ENCODE data around the gene ECSCR.

ECSCR gene

GRCh38 chr5:139474890-139475791, 12.6 kb upstream of the ECSCR start:
- DNase-seq (ENCODE audit: low read depth in 2 of 2): no peak

- no peak for DNase-seq (ENCODE audit: low read depth in 2 of 2)
Measured at GRCh38 chr5:139473565-139473964, 11.0 kb upstream of the ECSCR start.

GRCh38 chr5:139473105-139473504, 10.6 kb upstream of the ECSCR start:
- no peak for DNase-seq (ENCODE audit: low read depth in 2 of 2)

- DNase-seq (ENCODE audit: low read depth in 2 of 2): no peak
Measured at GRCh38 chr5:139472386-139473030, 10.0 kb upstream of the ECSCR start.

- no peak for DNase-seq (ENCODE audit: low read depth in 2 of 2)
Measured at GRCh38 chr5:139470821-139471300, 8.3 kb upstream of the ECSCR start, which contains the start of gene SMIM33. Gene SMIM33 (plus strand): TSS chr5:139471004. CDS start chr5:139471122, 118 bp downstream.

- DNase-seq (ENCODE audit: low read depth in 2 of 2): no peak
Measured at GRCh38 chr5:139468421-139468931, 5.9 kb upstream of the ECSCR start.

- no peak for DNase-seq (ENCODE audit: low read depth in 2 of 2)
Measured at GRCh38 chr5:139461698-139462097, 845 bp downstream of the ECSCR start.

- no peak for DNase-seq (ENCODE audit: low read depth in 2 of 2)
Measured at GRCh38 chr5:139461176-139461575, 1.4 kb downstream of the ECSCR start.

- DNase-seq (ENCODE audit: low read depth in 2 of 2): no peak
Measured at GRCh38 chr5:139460455-139460854, 2.1 kb downstream of the ECSCR start.

- no peak for DNase-seq (ENCODE audit: low read depth in 2 of 2)
Measured at GRCh38 chr5:139459451-139459934, 3.0 kb downstream of the ECSCR start.

- peak; percentile 41 to 53 for DNase-seq (ENCODE audit: low read depth in 2 of 2)
Measured at GRCh38 chr5:139458580-139459407, 3.7 kb downstream of the ECSCR start.

- no peak for DNase-seq (ENCODE audit: low read depth in 2 of 2)
Measured at GRCh38 chr5:139457653-139458306, 4.8 kb downstream of the ECSCR start.

GRCh38 chr5:139457241-139457640, 5.3 kb downstream of the ECSCR start:
- no peak for DNase-seq (ENCODE audit: low read depth in 2 of 2)

- no peak for DNase-seq (ENCODE audit: low read depth in 2 of 2)
Measured at GRCh38 chr5:139456776-139457175, 5.8 kb downstream of the ECSCR start.

GRCh38 chr5:139454568-139455290, 7.8 kb downstream of the ECSCR start:
- DNase-seq (ENCODE audit: low read depth in 2 of 2): no peak

- DNase-seq (ENCODE audit: low read depth in 2 of 2): peak in 1 of 2 donors; percentile 22
Measured at GRCh38 chr5:139453683-139454567, 8.6 kb downstream of the ECSCR start.

GRCh38 chr5:139451878-139452660, 10.5 kb downstream of the ECSCR start:
- no peak for DNase-seq (ENCODE audit: low read depth in 2 of 2)

GRCh38 chr5:139451176-139451575, 11.4 kb downstream of the ECSCR start:
- no peak for DNase-seq (ENCODE audit: low read depth in 2 of 2)
